Activated CD8-positive, alpha-beta memory T cell treated with anti-CD3 and anti-CD28 coated beads, Interleukin-2, amount 50 U/mL, for 1 hour (primary cell): ENCODE measurements around the gene SLC30A5.
"Not testable (repeated sequence)": the region's sequence is repeated elsewhere in the genome, so short reads cannot be mapped to it uniquely, and the experiment has no call there.

Source experiments
- DNase-seq: peaks from one replicate; pipeline ENCODE4 v3.0.0-alpha.2; 2020; ENCODE audit errors: extremely low read depth

Gene SLC30A5

GRCh38 chr5:69093771-69094482 is at the start of gene SLC30A5:
Gene SLC30A5 (plus strand): TSS chr5:69094014. CDS start chr5:69094256, 242 bp downstream.
- peak; percentile 98 for DNase-seq

- DNase-seq: not testable (repeated sequence)
Observed at GRCh38 chr5:69045213-69045612, 48.6 kb upstream of the SLC30A5 start.

GRCh38 chr5:69046375-69046957 is 47.3 kb upstream of the SLC30A5 start:
- no peak for DNase-seq

- no peak for DNase-seq
Observed at GRCh38 chr5:69048230-69048629, 45.6 kb upstream of the SLC30A5 start.

- no peak for DNase-seq
Observed at GRCh38 chr5:69049151-69049550, 44.7 kb upstream of the SLC30A5 start.

- no peak for DNase-seq
Observed at GRCh38 chr5:69049796-69050195, 44.0 kb upstream of the SLC30A5 start.

GRCh38 chr5:69050214-69050613 is 43.6 kb upstream of the SLC30A5 start:
- DNase-seq: no peak

GRCh38 chr5:69052181-69052580 is 41.6 kb upstream of the SLC30A5 start:
- no peak for DNase-seq

GRCh38 chr5:69074664-69075521 is 18.9 kb upstream of the SLC30A5 start:
- DNase-seq: no peak

- DNase-seq: no peak
Observed at GRCh38 chr5:69075522-69076179, 18.2 kb upstream of the SLC30A5 start.

- no peak for DNase-seq
Observed at GRCh38 chr5:69078921-69079540, 14.8 kb upstream of the SLC30A5 start.

- DNase-seq: no peak
Observed at GRCh38 chr5:69079556-69079955, 14.3 kb upstream of the SLC30A5 start.

GRCh38 chr5:69083412-69083811 is 10.4 kb upstream of the SLC30A5 start:
- no peak for DNase-seq

GRCh38 chr5:69084195-69084594 is 9.6 kb upstream of the SLC30A5 start:
- no peak for DNase-seq

- no peak for DNase-seq
Observed at GRCh38 chr5:69084903-69085302, 8.9 kb upstream of the SLC30A5 start.

- no peak for DNase-seq
Observed at GRCh38 chr5:69086206-69086605, 7.6 kb upstream of the SLC30A5 start.

GRCh38 chr5:69088006-69088405 is 5.8 kb upstream of the SLC30A5 start:
- DNase-seq: not testable (repeated sequence)

- no peak for DNase-seq
Observed at GRCh38 chr5:69090158-69090557, 3.7 kb upstream of the SLC30A5 start.

GRCh38 chr5:69091771-69092170 is 2.0 kb upstream of the SLC30A5 start:
- no peak for DNase-seq

- no peak for DNase-seq
Observed at GRCh38 chr5:69092969-69093368, 845 bp upstream of the SLC30A5 start.

- no peak for DNase-seq
Observed at GRCh38 chr5:69099302-69099701, 5.5 kb downstream of the SLC30A5 start.

GRCh38 chr5:69103521-69103920 is 9.7 kb downstream of the SLC30A5 start:
- no peak for DNase-seq
